Activated naive CD4-positive, alpha-beta T cell treated with anti-CD3 and anti-CD28 coated beads, Interleukin-2, amount 50 U/mL, for 24 hours (primary cell): ENCODE results near the gene EEF2KMT.
"Not testable (repeated sequence)": the region's sequence is repeated elsewhere in the genome, so short reads cannot be mapped to it uniquely, and the experiment has no call there.

Experiments
- H3K27ac Mint-ChIP-seq: one replicate; pipeline ENCODE4 v1.8.0; 2021; ENCODE audit warnings: mild to moderate bottlenecking, mixed read lengths
- H3K27me3 Mint-ChIP-seq: one replicate; pipeline ENCODE4 v1.8.0; 2021; ENCODE audit warnings: mixed read lengths
- H3K36me3 Mint-ChIP-seq: one replicate; pipeline ENCODE4 v1.8.0; 2021; ENCODE audit warnings: mixed read lengths
- H3K4me1 Mint-ChIP-seq: one replicate; pipeline ENCODE4 v1.8.0; 2021; ENCODE audit warnings: mixed read lengths
- H3K4me3 Mint-ChIP-seq: one replicate; pipeline ENCODE4 v1.8.0; 2021; ENCODE audit warnings: mild to moderate bottlenecking, mixed read lengths
- H3K9me3 Mint-ChIP-seq: one replicate; pipeline ENCODE4 v1.8.0; 2021; ENCODE audit warnings: mixed read lengths

Gene EEF2KMT

GRCh38 chr16:5097470-5098220, at the start of gene EEF2KMT:
Gene EEF2KMT (minus strand): TSS chr16:5097795. CDS start chr16:5097739, 56 bp downstream.
- not testable (repeated sequence) for H3K36me3 Mint-ChIP-seq, H3K9me3 Mint-ChIP-seq, H3K27me3 Mint-ChIP-seq
- peaks cover 25% of the 10 kb centered on the region for H3K4me1 Mint-ChIP-seq
- H3K4me3 Mint-ChIP-seq, result peak within 1 kb of the TSS; percentile 89
- H3K27ac Mint-ChIP-seq, result peak within 1 kb of the TSS; percentile 91

GRCh38 chr16:5144621-5144956, 47.0 kb upstream of the EEF2KMT start:
- not testable (repeated sequence) for H3K4me3 Mint-ChIP-seq, H3K36me3 Mint-ChIP-seq, H3K9me3 Mint-ChIP-seq, H3K27ac Mint-ChIP-seq, H3K4me1 Mint-ChIP-seq, H3K27me3 Mint-ChIP-seq

GRCh38 chr16:5143761-5144620, 46.4 kb upstream of the EEF2KMT start:
- Mint-ChIP-seq H3K4me1 (no peaks in the 10 kb centered on the region), H3K36me3 (no peaks in the 10 kb centered on the region), H3K27ac (no peak overlapping the region), H3K9me3 (no peaks in the 10 kb centered on the region), H3K27me3 (peaks cover 5% of the 10 kb centered on the region), H3K4me3 (no peak overlapping the region)

GRCh38 chr16:5140151-5140550, 42.6 kb upstream of the EEF2KMT start:
- H3K27me3 Mint-ChIP-seq, result peaks cover 11% of the 10 kb centered on the region
- not testable (repeated sequence) for H3K4me3 Mint-ChIP-seq, H3K36me3 Mint-ChIP-seq, H3K4me1 Mint-ChIP-seq, H3K27ac Mint-ChIP-seq, H3K9me3 Mint-ChIP-seq

- not testable (repeated sequence) for H3K27ac Mint-ChIP-seq, H3K9me3 Mint-ChIP-seq, H3K36me3 Mint-ChIP-seq, H3K4me1 Mint-ChIP-seq, H3K4me3 Mint-ChIP-seq
- peaks cover 22% of the 10 kb centered on the region for H3K27me3 Mint-ChIP-seq
Measured at GRCh38 chr16:5134739-5135452, 37.3 kb upstream of the EEF2KMT start.

- not testable (repeated sequence) for H3K4me3 Mint-ChIP-seq, H3K4me1 Mint-ChIP-seq, H3K27ac Mint-ChIP-seq, H3K36me3 Mint-ChIP-seq, H3K9me3 Mint-ChIP-seq
- peaks cover 19% of the 10 kb centered on the region for H3K27me3 Mint-ChIP-seq
Measured at GRCh38 chr16:5132915-5133600, 35.5 kb upstream of the EEF2KMT start.

GRCh38 chr16:5131467-5132004, 33.9 kb upstream of the EEF2KMT start:
- H3K36me3 Mint-ChIP-seq, H3K9me3 Mint-ChIP-seq, H3K4me1 Mint-ChIP-seq, H3K4me3 Mint-ChIP-seq, H3K27ac Mint-ChIP-seq: not testable (repeated sequence)
- peaks cover 15% of the 10 kb centered on the region for H3K27me3 Mint-ChIP-seq

GRCh38 chr16:5117300-5118087, 19.9 kb upstream of the EEF2KMT start:
- H3K36me3 Mint-ChIP-seq, H3K27ac Mint-ChIP-seq, H3K27me3 Mint-ChIP-seq, H3K9me3 Mint-ChIP-seq: not testable (repeated sequence)
- H3K4me3 Mint-ChIP-seq, result peak overlapping the region; percentile 76
- peaks cover 17% of the 10 kb centered on the region for H3K4me1 Mint-ChIP-seq

- H3K36me3 Mint-ChIP-seq, H3K9me3 Mint-ChIP-seq, H3K27me3 Mint-ChIP-seq: not testable (repeated sequence)
- Mint-ChIP-seq H3K4me1 (peaks cover 17% of the 10 kb centered on the region), H3K27ac (peak overlapping the region; percentile 74), H3K4me3 (peak overlapping the region; percentile 76)
Measured at GRCh38 chr16:5116780-5117295, 19.2 kb upstream of the EEF2KMT start.

- not testable (repeated sequence) for H3K9me3 Mint-ChIP-seq, H3K27ac Mint-ChIP-seq, H3K36me3 Mint-ChIP-seq, H3K4me1 Mint-ChIP-seq, H3K4me3 Mint-ChIP-seq, H3K27me3 Mint-ChIP-seq
Measured at GRCh38 chr16:5110933-5111332, 13.3 kb upstream of the EEF2KMT start.

- no peaks in the 10 kb centered on the region for H3K27me3 Mint-ChIP-seq
- H3K4me3 Mint-ChIP-seq, result no peak overlapping the region
- no peaks in the 10 kb centered on the region for H3K36me3 Mint-ChIP-seq
- no peaks in the 10 kb centered on the region for H3K4me1 Mint-ChIP-seq
- H3K27ac Mint-ChIP-seq, result no peak overlapping the region
- no peaks in the 10 kb centered on the region for H3K9me3 Mint-ChIP-seq
Measured at GRCh38 chr16:5108505-5109158, 11.0 kb upstream of the EEF2KMT start.

- H3K27ac Mint-ChIP-seq, H3K4me1 Mint-ChIP-seq, H3K9me3 Mint-ChIP-seq, H3K36me3 Mint-ChIP-seq, H3K27me3 Mint-ChIP-seq, H3K4me3 Mint-ChIP-seq: not testable (repeated sequence)
Measured at GRCh38 chr16:5105039-5105438, 7.4 kb upstream of the EEF2KMT start.

- not testable (repeated sequence) for H3K36me3 Mint-ChIP-seq, H3K9me3 Mint-ChIP-seq, H3K27me3 Mint-ChIP-seq, H3K4me3 Mint-ChIP-seq, H3K27ac Mint-ChIP-seq, H3K4me1 Mint-ChIP-seq
Measured at GRCh38 chr16:5103296-5104032, 5.9 kb upstream of the EEF2KMT start.

- H3K27me3 Mint-ChIP-seq, H3K27ac Mint-ChIP-seq, H3K9me3 Mint-ChIP-seq, H3K36me3 Mint-ChIP-seq: not testable (repeated sequence)
- peak overlapping the region; percentile 84 for H3K4me3 Mint-ChIP-seq
- peaks cover 25% of the 10 kb centered on the region for H3K4me1 Mint-ChIP-seq
Measured at GRCh38 chr16:5099174-5099573, 1.6 kb upstream of the EEF2KMT start.
